HG03565 (cell line): ENCODE results near the gene RBM4.
A peak's percentile ranks its signal among the peaks of the same experiment; 100 is the strongest.

Source experiments
- ATAC-seq: cut with Tn5 transposase; IDR thresholded peaks from one replicate; pipeline ENCODE4 v1.9.1; 2021; ENCODE audit warnings: mild to moderate bottlenecking, moderate library complexity; ENCODE audit not compliant: unreplicated experiment

Gene RBM4

GRCh38 chr11:66649903-66650302 lies 11.4 kb downstream of the RBM4 start:
- no peak for ATAC-seq

- no peak for ATAC-seq
These were observed 12.5 kb downstream of the RBM4 start for GRCh38 chr11:66651016-66651415.

- no peak for ATAC-seq
These were observed 14.1 kb downstream of the RBM4 start for GRCh38 chr11:66652651-66653050.

DNA sequence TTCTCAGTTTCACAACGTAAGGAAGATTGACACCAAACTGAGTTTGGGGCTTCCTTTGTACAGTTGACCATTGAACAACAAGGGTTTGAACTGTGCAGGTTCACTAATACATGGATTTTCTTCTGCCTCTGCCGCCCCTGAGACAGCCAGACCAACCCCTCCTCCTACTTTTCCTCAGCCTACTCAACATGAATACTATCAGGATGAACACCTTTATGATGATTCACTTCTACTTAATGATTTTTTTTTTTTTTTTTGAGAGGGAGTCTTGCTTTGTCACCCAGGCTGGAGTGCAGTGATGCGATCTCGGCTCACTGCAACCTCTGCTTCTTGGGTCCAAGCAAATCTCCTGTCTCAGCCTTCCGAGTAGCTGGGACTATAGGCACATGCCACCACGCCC lies 14.6 kb downstream of the RBM4 start:
- ATAC-seq: no peak

DNA sequence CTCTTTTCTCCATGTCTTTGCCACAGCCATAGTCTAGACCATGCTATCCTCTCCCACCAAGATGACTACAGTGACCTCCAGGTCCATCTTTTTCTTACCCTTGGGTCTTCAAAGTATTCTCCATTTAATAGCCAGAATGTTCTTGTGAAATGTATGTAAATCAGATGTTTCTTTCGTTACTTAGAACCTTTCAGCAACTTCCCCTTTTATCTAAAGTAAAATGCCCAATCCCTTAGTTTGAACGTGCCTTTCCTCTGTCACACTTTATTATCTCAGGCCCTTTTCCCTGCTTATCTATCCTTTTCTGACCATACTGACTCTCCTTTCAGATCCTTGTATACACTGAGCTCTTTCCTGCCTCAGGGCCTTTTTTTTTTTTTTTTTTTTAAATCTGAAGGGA lies 21.3 kb downstream of the RBM4 start:
- no peak for ATAC-seq

- no peak for ATAC-seq
These were observed 25.3 kb downstream of the RBM4 start for GRCh38 chr11:66663741-66664296.

DNA sequence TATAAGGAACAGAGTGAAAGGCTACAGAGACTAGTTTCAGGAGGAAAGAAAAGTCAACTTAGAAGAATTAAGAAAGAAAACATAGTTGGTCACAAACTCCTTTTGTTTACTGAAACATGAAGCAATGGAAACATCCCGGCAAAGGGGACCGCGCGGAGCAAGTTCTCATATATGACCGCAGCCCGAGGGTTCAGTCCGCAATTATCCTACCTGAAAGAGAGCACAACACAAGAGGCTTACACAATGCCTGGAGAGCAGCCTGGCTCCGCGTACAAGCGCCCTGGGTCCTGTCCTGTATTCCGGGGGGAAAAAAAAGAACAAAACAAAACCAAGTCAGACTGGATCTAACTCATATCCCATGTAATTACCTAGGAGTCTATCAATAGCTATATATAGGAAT lies 26.9 kb downstream of the RBM4 start:
- ATAC-seq: no peak

DNA sequence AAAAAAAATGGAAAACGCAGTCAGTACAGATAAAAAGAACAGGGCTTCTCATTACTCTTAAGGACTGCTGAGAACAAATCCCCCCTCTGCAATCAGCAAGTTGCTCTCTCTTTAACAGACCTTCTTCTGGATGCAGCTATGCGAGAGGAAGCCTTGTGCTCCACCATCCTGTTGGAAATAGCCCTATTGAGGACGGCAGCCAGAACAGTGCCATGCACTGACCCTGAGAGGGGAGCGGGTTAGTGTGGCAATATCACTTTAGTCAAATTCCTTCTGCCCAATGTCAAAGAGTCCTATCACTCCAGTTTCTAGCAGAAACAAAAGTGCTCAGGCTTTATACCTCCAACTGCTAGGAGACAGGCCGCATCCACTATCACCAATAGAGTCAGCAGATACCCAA lies 32.3 kb downstream of the RBM4 start:
- no peak for ATAC-seq

DNA sequence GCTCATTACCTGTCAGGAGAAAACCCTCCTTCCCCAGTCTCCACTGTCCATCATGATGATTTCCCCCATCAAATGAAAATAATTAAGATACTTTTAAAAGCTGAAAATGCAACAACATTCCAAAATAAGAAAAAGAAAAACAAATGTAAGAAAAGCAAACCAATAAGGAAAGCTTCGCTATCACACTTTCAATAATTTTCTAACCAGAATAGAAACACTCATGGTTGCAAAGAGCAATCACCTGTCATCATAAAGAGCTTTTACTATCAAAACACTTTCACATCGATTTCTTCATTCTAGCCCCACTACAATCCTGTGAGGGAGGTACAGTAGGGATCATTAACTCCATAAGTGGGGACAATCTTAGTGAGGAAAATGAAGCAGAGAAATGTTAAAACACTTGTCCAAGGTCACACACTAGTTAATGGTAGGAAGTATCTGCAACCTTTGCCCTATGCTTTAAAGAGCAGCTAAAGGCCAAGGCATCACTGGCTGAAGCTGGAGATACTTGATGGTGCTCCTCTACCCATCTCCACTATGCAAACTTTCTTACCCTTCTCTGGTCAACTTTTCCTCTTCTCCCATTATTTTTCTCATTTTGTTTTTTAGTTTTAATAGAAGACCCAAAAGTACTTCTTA lies 36.6 kb downstream of the RBM4 start:
- ATAC-seq: no peak

- ATAC-seq: no peak
These were observed 37.9 kb downstream of the RBM4 start for GRCh38 chr11:66676282-66676919.

DNA sequence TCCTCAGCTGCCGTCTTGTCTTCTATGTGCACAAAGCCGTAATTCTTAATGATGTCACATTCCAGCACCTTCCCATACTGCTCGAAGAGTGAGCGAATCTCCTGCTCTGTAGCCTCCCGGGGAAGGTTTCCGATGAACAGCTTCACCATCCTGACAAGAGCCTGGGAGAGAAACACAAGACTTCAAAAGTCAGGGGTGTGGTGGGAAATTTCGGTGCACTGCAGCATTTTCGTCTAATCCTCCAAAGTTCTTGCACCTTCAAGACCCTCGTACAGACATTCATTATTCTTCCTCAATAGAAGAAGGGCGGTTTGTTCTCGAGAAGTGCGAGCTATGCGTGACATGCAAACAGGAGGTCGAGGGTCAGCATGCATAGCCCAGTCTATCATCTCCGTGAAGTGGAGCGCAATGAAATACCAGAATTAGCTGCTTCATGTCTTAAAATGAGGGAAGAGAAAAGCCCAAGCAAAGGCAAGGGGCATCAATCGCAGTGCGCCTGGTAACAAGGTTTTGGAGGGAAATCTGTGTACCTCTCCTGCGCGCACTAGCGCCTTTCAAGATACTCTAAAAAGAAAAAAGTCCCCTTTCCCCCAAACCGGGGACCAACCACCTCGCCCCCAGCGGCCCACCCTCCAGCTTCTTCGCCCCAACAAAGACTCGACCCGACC lies 38.6 kb downstream of the RBM4 start:
- ATAC-seq: no peak

GRCh38 chr11:66677599-66678375 lies 39.3 kb downstream of the RBM4 start, which contains the start of gene RBM4B:
Gene RBM4B, minus strand, starts transcription at chr11:66677887. Its CDS starts 808 bp downstream, at chr11:66677079.
- ATAC-seq: peak; percentile 77

- no peak for ATAC-seq
These were observed 42.6 kb downstream of the RBM4 start for GRCh38 chr11:66680966-66681645.

DNA sequence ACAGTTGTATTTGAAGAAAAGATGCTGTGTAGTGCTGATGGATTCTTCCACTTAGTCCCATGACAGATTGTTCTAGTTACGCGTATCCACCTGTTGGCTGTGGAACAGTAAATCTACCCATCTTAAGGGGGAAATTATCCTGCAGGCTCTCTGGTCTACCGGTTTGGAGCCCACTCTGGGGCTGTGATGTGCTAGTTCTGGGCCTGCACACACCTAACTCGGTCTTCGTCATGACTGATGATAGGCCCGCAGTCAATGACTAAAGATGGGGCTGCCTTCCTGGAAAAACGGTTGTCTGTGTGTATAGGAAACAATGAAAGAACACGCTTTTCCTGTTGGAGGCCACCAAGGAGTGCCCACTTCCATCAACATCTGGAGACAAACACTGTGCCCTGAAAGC lies 45.4 kb downstream of the RBM4 start:
- no peak for ATAC-seq

DNA sequence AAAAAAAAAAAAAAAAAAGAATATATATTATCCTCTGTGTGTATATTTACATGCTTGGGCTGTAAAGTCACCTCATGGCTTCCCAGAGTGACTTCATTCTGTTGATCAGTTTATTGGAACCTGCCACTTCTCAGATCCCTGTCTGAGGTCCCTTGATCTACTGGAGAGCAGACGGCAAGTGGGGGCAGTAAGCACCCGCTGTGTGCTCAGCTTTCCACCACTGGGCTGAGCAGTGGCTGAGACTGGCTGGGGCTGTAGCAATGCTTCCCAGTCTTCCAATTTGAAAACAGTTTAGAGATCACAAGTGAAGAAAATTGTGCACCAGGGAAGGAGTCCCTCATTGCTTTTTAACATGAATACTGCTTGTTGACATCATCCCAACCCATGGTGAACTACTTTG lies 46.1 kb downstream of the RBM4 start:
- ATAC-seq: no peak

- ATAC-seq: no peak
These were observed 47.0 kb downstream of the RBM4 start for GRCh38 chr11:66685276-66686099.

- no peak for ATAC-seq
These were observed 47.7 kb downstream of the RBM4 start for GRCh38 chr11:66686100-66686785.

- ATAC-seq: no peak
These were observed 48.6 kb downstream of the RBM4 start for GRCh38 chr11:66686801-66687750.
